GM18508 (cell line): ENCODE data around the gene TXN2.
"Not testable (repeated sequence)": the region's sequence is repeated elsewhere in the genome, so short reads cannot be mapped to it uniquely, and the experiment has no call there.

Experiments
- ATAC-seq: cut with Tn5 transposase; IDR thresholded peaks from one replicate; pipeline ENCODE4 v1.9.1; 2021; ENCODE audit warnings: moderate number of reproducible peaks; ENCODE audit not compliant: insufficient read depth, unreplicated experiment

TXN2 gene, protein sequence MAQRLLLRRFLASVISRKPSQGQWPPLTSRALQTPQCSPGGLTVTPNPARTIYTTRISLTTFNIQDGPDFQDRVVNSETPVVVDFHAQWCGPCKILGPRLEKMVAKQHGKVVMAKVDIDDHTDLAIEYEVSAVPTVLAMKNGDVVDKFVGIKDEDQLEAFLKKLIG

DNA sequence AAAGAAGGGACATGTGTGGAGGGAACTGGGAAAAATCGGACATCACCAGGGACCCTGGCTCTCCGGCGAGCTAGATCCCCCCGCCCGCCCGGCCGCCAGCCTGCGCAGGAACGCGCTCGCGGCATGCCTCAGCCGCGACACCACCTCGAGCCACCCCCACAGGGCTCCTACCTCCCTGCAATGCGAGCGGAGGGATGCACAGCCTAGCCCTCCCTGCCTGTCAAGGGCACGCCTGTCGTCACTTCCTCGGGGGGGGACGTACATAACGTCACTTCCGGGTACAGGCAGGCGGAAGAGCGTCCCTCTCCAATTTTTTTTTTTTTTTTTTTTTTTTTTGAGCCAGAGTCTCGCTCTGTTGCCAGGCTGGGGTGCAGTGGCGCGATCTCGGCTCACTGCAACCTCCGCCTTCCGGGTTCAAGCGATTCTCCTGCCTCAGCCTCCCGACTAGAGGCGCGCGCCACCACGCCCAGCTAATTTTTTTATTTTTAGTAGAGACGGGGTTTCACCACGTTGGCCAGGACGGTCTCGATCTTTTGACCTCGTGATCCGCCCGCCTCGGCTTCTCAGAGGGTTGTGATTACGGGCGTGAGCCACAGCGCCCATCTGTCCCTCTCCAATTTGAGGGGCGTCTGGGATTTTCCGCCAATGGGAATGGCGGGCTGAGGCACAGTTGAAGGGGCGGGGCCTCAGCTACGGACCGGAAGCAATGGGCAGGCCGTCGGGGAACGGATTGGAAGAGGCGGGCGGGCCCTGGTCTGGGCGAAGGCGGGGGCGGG lies at the start of gene TXN2:
TSS of gene TXN2 (minus strand) at position 248 of the 776 bp plus-strand sequence. CDS start 803 bp downstream, outside the sequence.
- peak; percentile 69 for ATAC-seq

DNA sequence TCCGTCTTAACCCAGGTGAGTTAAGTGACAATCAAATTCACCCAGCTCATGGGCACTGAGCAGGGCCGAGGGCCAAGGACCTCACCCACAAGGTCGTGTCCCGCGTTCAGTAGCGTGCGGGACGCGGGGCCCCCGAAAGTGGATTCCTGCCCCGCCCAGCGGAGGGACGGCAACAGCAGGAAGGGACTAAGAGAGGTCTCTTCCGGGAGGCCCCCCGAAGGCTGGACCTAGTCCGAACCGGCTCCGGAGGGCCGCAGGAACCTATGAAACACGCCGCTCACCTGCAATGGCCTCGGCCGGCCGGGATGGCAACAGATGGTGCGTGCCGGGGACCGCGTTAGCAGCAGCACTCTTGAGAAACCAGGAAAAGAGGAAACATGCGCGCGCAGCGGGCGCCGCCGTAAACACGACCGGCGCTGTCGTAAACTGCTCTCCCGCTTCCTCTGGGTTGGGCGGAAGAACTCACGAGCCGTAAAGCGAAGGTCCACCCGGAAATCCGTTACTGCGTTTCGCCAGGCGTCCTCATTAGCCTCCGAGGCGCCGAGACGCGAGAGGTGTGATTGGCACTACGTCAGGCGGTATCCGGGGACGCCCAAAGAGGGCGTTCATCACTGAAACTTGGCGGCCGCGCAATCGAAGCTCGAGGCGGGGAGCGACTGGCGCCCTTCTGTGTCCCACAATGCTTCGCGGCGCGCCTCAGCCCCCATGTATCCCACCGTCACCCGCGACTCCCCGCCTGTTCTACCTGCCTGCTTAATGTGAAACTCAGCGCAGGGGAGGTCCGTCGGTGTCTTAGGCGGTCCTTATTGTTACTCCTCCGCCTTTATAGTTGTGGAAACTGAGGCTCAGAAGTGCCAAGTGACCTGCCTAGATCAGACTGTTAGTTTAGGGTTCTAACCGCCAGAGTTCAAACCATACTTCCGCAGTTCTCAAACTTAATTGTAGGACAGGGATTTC lies 47.6 kb upstream of the TXN2 start, which contains the start of gene EIF3D:
TSS of gene EIF3D (minus strand) at position 372 of the 957 bp plus-strand sequence. CDS start 3,045 bp downstream, outside the sequence.
- peak; percentile 68 for ATAC-seq

DNA sequence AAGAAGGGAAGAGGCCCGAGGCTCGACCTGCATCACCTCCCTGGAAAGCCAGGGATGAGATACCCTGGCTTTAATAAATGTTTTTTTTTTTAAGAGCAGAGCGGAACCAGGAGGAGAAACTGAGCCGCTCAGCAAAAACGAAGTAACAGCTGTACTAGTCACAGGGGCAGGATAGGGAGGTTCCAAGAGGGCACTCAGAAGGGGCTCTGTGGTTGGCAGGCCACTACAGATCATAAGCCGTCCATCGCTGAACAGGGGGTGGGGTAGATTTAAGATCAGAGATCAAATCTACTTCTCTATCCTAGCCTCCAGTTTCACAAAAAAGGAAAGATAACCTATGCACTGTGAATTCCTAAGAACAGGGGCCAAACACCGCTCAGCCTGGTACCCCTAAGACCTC lies 46.9 kb upstream of the TXN2 start:
- ATAC-seq, result no peak

DNA sequence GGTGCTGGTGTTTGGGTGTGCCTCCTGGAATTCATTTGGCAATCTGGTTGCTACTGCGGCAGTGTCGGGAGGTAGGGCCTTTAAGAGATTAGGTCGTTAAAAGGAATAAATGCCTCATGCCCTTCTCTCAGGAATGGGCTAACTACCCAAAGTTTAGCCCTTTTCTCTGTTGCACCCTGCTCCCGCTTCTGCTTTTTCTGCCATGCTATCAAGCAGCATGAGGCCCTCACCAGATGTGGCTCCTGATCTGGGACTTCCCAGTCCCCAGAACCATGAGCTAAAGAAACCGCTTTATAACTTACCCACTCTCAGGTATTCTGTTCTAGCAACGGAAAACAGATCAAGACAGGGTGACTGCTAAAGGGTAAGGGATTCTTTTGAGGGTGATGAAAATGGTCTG lies 41.2 kb upstream of the TXN2 start:
- ATAC-seq, result no peak

DNA sequence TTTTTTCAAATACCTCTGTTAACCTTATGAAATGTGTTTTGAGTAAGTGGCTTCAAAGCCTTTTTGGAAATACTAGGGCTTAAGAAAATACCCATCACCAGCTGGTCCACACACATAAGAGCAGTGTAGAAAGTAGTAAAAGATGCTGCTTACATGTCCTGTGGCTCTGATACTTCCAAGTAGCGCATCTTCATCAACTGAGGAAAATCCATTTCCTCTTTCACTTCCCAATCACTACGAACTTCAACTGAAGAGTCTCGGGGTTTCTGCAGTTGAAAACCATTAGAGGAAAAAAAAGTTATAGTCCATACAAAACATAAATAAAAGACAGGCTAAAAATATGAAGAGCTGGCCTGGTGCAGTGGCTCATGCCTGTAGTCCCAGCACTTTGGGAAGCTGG lies 39.0 kb upstream of the TXN2 start:
- no peak for ATAC-seq

DNA sequence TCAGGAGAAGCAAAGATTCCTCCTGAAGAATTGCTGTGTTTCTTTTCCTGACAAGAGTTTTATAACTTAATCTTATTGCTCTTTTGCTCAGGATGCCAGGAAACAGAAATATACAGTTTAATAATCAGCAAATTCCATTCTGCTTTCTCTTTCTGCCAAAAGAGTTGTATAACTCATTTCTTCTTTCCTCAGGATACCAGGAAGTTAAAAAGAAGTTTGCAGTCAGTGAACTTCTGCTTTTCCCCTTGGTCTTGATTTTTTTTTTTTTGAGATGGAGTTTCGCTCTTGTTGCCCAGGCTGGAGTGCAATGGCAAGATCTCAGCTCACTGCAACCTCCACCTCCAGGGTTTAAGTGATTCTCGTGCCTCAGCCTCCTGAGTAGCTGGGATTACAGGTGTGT lies 38.5 kb upstream of the TXN2 start:
- ATAC-seq, result not testable (repeated sequence)

DNA sequence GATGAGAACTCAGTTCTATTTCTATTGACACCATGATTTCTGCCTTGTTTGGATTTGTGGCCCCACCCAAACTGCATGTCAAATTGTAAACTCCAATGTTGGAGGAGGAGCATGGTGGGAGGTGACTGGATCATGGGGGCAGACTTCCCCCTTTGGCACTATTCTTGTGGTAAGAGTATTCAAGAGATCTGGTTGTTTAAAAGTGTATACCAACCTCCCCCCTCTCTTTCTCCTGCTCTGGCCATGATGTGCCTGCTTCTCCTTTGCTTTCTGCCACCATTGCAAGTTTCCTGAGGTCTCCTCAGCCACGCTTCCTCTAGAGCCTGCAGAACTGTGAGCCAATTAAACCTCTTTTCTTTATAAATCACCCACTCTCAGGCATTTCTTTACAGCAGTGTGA lies 33.3 kb upstream of the TXN2 start:
- no peak for ATAC-seq

DNA sequence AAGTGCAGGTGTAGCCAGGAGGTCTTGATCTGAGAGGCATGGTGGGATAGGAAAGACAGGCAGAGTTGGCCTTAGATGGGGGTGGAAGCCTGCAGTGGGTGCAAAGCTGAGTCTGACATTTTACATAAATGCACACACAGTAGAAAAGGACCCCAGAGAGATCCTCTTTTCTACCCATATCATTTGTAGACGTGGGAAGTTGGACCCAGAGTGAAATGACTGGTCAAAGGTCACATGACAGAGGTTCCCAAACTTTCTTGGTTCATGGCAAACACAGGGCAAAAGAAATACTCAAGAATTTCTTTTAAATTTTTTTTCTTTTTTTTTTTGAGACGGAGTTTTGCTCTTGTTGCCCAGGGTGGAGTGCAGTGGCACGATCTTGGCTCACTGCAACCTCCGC lies 31.6 kb upstream of the TXN2 start:
- ATAC-seq, result no peak

DNA sequence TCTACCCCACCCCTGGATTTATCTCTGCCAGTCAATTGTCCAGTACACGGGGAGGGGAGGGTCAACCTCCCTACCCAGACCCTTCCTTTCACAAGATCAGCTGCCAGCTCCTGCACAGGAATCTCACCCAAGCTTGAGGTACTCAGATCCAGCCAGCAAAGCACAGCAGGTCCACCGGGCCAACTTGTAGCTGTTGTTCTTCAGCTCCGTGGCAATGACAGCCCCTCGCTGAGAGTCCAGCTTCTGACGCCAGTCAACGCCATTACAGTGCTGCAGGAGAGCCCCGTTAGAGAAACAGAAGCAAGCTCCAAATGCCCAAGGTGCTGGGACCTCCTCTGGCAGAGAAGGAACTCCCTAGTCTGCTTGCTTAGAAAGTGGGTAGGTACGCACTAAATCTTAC lies 30.9 kb upstream of the TXN2 start:
- ATAC-seq, result no peak

DNA sequence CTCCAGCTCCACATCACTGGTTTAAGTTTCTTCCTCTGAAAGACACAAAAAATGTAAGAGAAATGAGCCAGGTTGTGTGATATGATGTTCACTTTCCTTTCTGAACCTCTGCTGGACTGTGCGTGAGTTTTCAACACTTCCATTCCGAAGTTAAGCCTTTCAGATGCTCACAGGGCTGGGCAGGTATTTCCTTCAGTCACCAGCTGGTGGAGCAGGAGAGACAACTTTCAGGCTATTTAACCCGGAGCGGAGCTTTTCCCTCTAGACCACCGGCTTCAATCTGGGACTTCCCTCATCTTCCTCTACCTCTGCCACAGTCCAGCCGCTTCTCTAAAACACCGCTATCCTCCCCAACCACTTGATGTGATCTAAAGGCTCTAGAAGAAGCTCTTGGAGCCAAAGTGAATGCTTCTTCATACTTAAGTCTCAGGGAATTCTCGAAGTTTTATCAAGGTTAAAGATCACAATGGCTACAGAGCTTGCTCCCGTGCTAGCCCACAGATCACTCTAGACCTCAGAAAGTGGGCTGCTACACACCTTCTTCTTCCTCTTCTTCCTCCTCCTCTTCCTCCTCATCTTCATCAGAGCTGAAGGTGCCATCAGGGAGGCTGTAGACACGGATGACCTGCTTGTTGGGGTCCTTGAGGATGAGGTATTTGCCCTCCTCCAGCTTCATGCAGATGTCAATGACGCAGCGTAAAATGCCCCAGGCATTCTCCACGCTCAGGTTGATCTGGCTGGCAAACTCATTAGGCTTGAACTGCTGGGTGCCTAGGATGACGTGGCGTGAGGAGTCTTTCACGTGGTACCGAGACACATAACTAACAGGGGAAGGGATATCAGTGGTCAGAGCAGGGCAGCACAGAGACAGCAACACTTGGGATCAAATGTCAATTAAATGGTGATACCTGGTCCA lies 29.8 kb upstream of the TXN2 start:
- ATAC-seq, result no peak

DNA sequence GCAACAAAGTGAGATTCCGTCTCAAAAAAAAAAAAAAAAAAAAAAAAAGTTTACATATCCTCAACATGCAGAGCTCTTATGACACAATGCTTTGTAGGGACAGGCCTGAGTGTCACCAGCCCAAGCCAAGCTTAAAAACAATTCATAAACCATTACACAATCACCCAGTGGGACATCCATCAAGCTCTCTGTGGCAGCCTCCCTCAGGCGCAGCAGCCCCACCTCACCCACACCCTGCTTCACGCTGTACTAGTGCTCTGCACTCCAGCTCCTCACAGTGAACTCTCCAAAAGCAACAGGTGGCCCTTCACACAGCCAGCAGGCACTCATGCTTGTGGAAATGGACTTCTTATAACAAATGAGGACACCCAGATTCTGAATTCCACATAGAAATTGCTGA lies 28.9 kb upstream of the TXN2 start:
- no peak for ATAC-seq

DNA sequence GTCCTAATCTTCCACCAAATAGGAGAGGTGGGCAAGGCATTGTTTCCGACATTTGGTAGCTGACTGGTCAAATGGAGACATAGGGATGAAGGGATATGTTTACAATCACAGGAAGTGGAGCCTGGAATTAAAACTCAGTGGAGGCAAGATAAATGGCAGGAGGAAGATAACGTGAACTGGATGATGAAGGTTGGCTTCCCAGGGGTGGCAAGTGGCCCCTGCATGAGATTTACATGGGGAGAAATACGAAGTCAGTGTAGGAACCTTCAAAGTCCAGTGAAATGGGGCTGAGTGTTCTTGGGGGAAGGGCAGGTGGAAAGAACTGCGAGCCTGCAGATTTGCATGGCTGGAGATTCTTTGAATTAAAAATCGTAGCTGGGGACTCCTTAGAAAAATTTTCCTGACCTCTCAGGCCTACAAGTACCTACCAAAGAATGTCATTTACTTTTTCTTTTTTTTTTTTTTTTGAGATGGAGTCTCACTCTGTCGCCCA lies 26.1 kb upstream of the TXN2 start:
- ATAC-seq, result no peak

DNA sequence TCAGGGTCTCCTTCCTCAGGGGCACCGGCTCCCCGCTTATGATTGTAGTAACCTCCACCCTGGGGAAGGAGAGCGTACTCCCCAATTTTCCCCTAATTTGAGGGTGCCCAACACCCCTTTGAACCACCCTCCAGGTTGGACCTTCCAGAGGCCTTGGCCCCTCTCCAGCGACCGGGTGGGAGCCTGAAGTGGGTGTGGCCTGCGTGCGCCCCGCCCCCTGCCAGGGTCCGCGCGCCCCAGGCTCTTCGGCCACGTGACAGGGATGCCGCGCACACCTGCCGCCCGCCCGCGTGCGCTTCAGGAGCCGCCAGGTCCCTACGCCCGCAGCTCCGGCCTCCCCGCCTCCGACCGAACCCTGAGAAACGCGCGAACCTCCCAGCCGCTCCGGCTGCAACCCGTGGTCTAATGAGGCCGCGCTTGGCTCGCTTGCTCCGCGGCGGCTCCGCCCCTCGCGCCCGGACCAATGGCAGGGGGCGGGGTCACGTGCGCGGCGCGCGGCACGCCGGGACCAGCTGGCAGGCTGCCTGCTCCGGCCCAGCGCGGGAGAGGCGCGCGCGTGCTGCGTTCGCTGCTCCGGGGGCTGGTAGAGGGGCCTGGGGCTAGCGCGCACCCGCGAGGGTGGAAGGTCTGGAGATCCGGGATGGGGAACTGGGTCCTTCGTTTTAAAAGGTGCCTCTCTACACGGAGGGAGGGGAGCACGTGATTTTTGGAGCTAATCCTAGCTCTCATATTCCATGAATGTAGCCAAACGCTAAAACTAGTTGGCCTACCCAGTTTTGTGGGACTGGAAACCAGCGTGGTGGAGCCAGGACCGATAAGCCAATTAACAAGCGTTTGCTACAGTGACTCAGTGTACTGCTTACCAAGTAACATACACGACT lies 25.4 kb upstream of the TXN2 start, which contains the start of gene FOXRED2:
TSS of gene FOXRED2 (minus strand) at position 404 of the 881 bp plus-strand sequence. CDS start 618 bp downstream, outside the sequence.
- no peak for ATAC-seq

DNA sequence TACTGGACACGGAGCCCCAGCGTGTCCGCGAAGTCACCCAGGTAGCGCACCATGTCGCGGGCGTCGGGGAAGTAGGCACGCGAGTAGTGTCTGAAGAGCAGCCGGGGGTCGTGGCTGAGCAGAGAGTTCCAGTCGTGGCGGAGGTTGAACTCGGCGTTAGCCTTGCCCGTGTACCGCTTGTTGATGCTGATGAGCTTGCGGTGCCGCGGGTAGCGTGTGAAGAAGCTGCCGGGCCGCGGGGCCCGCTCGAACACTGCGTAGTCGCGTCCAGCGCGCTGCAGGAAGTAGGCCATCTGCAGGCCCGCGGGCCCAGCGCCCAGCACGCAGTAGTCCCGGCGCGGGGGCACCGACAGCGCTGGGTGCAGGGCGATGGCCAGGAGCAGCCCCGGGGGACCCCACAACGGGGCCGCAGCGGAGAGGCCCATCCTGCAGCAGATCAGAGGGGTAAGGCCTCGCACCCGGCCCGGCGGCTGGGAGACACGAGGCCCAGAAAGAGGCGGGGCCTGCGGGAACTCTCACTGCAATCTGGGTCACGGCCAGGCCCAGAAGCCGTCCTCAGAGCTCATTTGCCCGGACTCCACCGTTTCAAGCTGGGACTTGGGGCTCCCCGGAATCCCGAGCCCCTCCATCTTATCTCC lies 24.7 kb upstream of the TXN2 start:
- ATAC-seq, result no peak

DNA sequence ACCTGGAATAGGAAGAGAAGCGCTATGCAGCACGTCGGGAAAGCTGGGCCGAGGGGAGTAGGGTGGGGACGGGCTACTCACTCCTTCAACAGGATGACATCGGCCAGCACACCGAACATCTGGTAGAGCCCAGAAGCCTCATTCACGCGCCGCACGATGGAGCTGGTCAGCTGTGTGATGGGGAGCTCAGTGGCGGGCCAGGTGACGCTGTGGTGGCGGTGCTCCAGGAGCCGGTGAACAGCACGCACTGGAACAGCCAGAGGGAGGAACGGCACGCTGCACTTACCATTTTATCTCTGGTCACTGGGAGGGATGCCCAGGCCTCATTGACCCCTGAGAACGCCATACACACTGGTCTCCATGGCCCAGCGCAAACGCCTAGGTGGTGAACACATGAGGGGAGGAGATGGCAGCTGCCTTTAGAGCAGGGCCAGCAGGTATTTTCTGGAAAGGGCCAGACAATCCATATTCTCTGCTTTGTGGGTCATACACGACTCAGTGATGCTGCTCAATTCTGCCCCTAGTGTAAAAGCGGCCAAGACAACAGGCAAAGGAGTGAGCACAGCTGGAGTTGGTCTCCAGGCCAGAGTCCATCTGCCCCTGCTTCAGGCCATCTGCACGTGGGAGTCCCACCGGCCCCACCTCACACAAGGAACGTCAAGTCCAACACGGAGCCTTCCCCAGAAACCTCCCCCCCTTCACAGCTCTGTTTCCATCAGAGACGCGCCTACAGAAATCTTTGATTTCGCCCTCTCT lies 16.6 kb upstream of the TXN2 start:
- ATAC-seq, result no peak

DNA sequence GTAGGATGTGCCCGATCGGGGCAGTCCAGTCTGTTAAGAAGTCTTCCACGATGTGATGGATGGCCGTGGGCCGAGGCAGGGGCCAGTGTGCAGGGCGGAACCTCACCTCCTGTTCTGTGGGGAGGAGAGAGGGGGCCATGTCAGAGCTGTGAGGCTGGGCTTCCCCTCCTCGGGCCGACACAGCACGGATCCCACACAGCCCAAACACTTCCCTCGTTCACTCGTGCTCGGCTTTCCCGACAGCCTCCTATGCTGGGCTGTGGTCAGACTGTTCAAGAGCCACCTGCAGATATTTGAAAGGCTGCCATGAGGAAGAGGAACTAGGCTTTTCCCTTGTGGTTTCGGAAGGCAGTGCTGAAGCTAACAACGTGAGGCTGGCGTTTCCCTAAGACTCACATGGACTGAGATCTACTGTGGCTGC lies 12.3 kb upstream of the TXN2 start:
- ATAC-seq, result no peak

DNA sequence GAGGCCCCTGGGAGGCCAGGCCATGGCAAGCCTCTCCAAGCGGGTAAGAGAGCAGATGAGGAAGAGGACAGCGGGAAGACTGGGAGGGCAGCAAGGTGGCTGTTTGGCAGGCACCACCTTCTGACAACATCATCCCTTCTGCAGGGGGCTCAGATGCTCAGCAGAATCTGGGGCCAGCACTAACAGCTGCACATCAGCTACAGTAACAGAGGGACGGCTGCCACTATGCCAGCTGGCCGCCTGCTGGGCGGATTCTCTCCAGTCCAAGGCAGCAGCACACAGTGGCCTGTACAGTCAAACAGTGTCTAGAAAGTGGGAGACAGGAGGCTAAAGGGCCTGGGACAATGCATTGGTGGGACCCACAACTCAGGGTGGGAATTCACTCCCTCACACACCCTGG lies 10.7 kb upstream of the TXN2 start:
- ATAC-seq, result no peak
